Ascending aorta (tissue), 2 donors: ENCODE measurements around the gene CACNB1. TPM values are rescaled to one million over a fixed set of nuclear protein-coding genes. Genes with fewer than 3 reads are reported as not detected.
A peak's percentile ranks its signal among the peaks of the same experiment; 100 is the strongest.

Experiments used
- DNase-seq, 2 donors: peaks; one replicate each; pipeline ENCODE4 v3.0.0-alpha.2; 2019; ENCODE audit warnings: low spot score in 2 of 2
- H3K27ac ChIP-seq, 2 donors: fragments of 200-600 bp; sonication (generic); one replicate each; pipeline ENCODE4 v1.5.1; 2016 to 2017; ENCODE audit warnings: mild to moderate bottlenecking in 1 of 2
- H3K27me3 ChIP-seq: fragments of 200-600 bp; sonication (generic); one replicate; pipeline ENCODE4 v1.5.1; 2017
- H3K36me3 ChIP-seq, 2 donors: fragments of 200-600 bp; sonication (generic); one replicate each; pipeline ENCODE4 v1.5.1; 2016
- H3K4me1 ChIP-seq, 2 donors: fragments of 200-600 bp; sonication (generic); one replicate each; pipeline ENCODE4 v1.5.1; 2016 to 2017; ENCODE audit warnings: mild to moderate bottlenecking in 1 of 2
- H3K4me3 ChIP-seq, 2 donors: fragments of 200-600 bp; sonication (generic); one replicate each; pipeline ENCODE4 v1.5.1; 2016 to 2017; ENCODE audit warnings: mild to moderate bottlenecking in 1 of 2
- H3K9me3 ChIP-seq, 2 donors: fragments of 200-600 bp; sonication (generic); one replicate each; pipeline ENCODE4 v1.5.1; 2016
- CTCF ChIP-seq, 3 experiments: fragments of 200-600 bp in 2 of 3; fragments of 450-650 bp in 1 of 3; sonication (generic) in 2 of 3; IDR thresholded peaks; one replicate each; pipeline ENCODE4 v1.5.1; 2016 to 2019; ENCODE audit warnings: antibody characterized with exemption in 3 of 3, mild to moderate bottlenecking in 1 of 3, moderate library complexity in 1 of 3
- intact Hi-C: fragments of 100-400 bp; cut with DNase I; formaldehyde crosslinking; loops from one replicate; pipeline ENCODE4 v1.15.1; 2023
- total RNA-seq: library from RNA; depleted of rRNA; stranded (reverse); fragments of >200 nt; gene quantifications from one replicate; pipeline ENCODE4 v1.1.0, GENCODE V29; 2016

CACNB1 gene
- total RNA-seq, 1 donor from 2014 or later = 9.6 TPM

GRCh38 chr17:39223907-39224777, 26.7 kb upstream of the CACNB1 start:
- peak overlapping the region; percentile 85 to 87 for H3K27ac ChIP-seq
- H3K27me3 ChIP-seq = no peaks in the 10 kb centered on the region
- DNase-seq = no peak
- H3K36me3 ChIP-seq = no peaks in the 10 kb centered on the region
- intact Hi-C loops = loop anchor here (2.0 kb wide), 1 partner anchor 15 kb away; no protein-coding TSS in a partner anchor
- H3K9me3 ChIP-seq = no peaks in the 10 kb centered on the region
- H3K4me3 ChIP-seq = peak overlapping the region; percentile 59 to 75
- peaks cover 13 to 39% of the 10 kb centered on the region in 2 donors for H3K4me1 ChIP-seq
- TF ChIP-seq CTCF (IDR thresholded peaks at IDR 0.05) = no peak

- Histone ChIP-seq H3K27ac (peak overlapping the region; percentile 83 to 85), H3K4me3 (peak overlapping the region in 1 of 2 donors; percentile 75), H3K36me3 (no peaks in the 10 kb centered on the region), H3K27me3 (no peaks in the 10 kb centered on the region), H3K4me1 (peaks cover 17 to 46% of the 10 kb centered on the region in 2 donors), H3K9me3 (no peaks in the 10 kb centered on the region)
- intact Hi-C loops = no loop called here
- DNase-seq = peak in 1 of 2 donors; percentile 89
- TF ChIP-seq CTCF (IDR thresholded peaks at IDR 0.05) = no peak
Measured at GRCh38 chr17:39222866-39223834, 25.7 kb upstream of the CACNB1 start.

- Histone ChIP-seq H3K27me3 (no peaks in the 10 kb centered on the region), H3K4me3 (peak overlapping the region in 1 of 2 donors; percentile 17), H3K36me3 (no peaks in the 10 kb centered on the region), H3K9me3 (no peaks in the 10 kb centered on the region), H3K27ac (peak overlapping the region; percentile 83 to 85), H3K4me1 (peaks cover 17 to 56% of the 10 kb centered on the region in 2 donors)
- TF ChIP-seq CTCF (IDR thresholded peaks at IDR 0.05) = no peak
- intact Hi-C loops = no loop called here
- peak in 1 of 2 donors; percentile 76 for DNase-seq
Measured at GRCh38 chr17:39222151-39222550, 24.7 kb upstream of the CACNB1 start.

- intact Hi-C loops = no loop called here
- Histone ChIP-seq H3K27me3 (no peaks in the 10 kb centered on the region), H3K27ac (peak overlapping the region; percentile 83 to 85), H3K36me3 (peaks cover 0 to 2% of the 10 kb centered on the region in 2 donors), H3K4me3 (no peak overlapping the region), H3K9me3 (no peaks in the 10 kb centered on the region), H3K4me1 (peaks cover 17 to 57% of the 10 kb centered on the region in 2 donors)
- no peak for TF ChIP-seq CTCF (IDR thresholded peaks at IDR 0.05)
- no peak for DNase-seq
Measured at GRCh38 chr17:39221572-39221971, 24.1 kb upstream of the CACNB1 start.

- intact Hi-C loops = no loop called here
- H3K27me3 ChIP-seq = no peaks in the 10 kb centered on the region
- H3K36me3 ChIP-seq = peaks cover 0 to 4% of the 10 kb centered on the region in 2 donors
- H3K4me1 ChIP-seq = peaks cover 17 to 45% of the 10 kb centered on the region in 2 donors
- no peak for TF ChIP-seq CTCF (IDR thresholded peaks at IDR 0.05)
- H3K27ac ChIP-seq = peak overlapping the region; percentile 80 to 85
- DNase-seq = peak in 1 of 2 donors; percentile 82
- H3K9me3 ChIP-seq = no peaks in the 10 kb centered on the region
- no peak overlapping the region for H3K4me3 ChIP-seq
Measured at GRCh38 chr17:39219647-39220154, 22.2 kb upstream of the CACNB1 start.
